HEK293T (cell line): Measurements from ENCODE around the gene SNX20.

Experiments used
- CTBP1 ChIP-seq: fragments of 450-650 bp; IDR thresholded peaks from 2 replicates; pipeline ENCODE4 v1.6.1; 2016; ENCODE audit warnings: borderline replicate concordance
- FOXA1 ChIP-seq: fragments of 450-650 bp; IDR thresholded peaks from 2 replicates; pipeline ENCODE4 v1.6.1; 2016; ENCODE audit warnings: mild to moderate bottlenecking
- FOXK2 ChIP-seq: fragments of 450-650 bp; IDR thresholded peaks from 2 replicates; pipeline ENCODE4 v1.6.1; 2016; ENCODE audit warnings: mild to moderate bottlenecking
- NFRKB ChIP-seq: fragments of 450-650 bp; IDR thresholded peaks from 2 replicates; pipeline ENCODE4 v1.6.1; 2016; ENCODE audit warnings: mild to moderate bottlenecking, moderate library complexity
- PKNOX1 ChIP-seq: fragments of 450-650 bp; IDR thresholded peaks from 2 replicates; pipeline ENCODE4 v1.6.1; 2016
- SP1 ChIP-seq: fragments of 450-650 bp; IDR thresholded peaks from 2 replicates; pipeline ENCODE4 v1.6.1; 2017
- TARDBP ChIP-seq: fragments of 450-650 bp; IDR thresholded peaks from 2 replicates; pipeline ENCODE4 v1.6.1; 2016

- TF ChIP-seq TARDBP (no peak), SP1 (no peak), CTBP1 (no peak), NFRKB (no peak), FOXK2 (no peak), FOXA1 (no peak), PKNOX1 (no peak)
These were observed 27.2 kb downstream of the SNX20 start for GRCh38 chr16:50653633-50654519.
